PC-3 (cell line): ENCODE measurements around the gene PTPN21. TPM values are rescaled to one million over a fixed set of nuclear protein-coding genes. Genes with fewer than 3 reads are reported as not detected.

ENCODE experiments used
- ATAC-seq: fragments of 200-7000 bp; cut with Tn5 transposase; 2 replicates; pipeline ENCODE4 v1.9.1; 2020; ENCODE audit warnings: mild to moderate bottlenecking, moderate library complexity
- BruUV-seq: library from RNA; stranded (reverse); fragments of 400-500 nt; replicated peaks from 2 replicates; lab custom pipeline; 2021; lab: Mats Ljungman, UMichigan
- CTCF ChIA-PET: fragments of 300-600 bp; sonication (Branson Sonifier 250); formaldehyde crosslinking; loops from one replicate; lab custom pipeline; 2022; ENCODE audit warnings: antibody characterized with exemption; lab: Charles Lee
- POLR2A ChIA-PET: fragments of 300-600 bp; sonication (Branson Sonifier 250); formaldehyde crosslinking; loops from one replicate; lab custom pipeline; 2022; ENCODE audit warnings: antibody characterized with exemption; ENCODE audit not compliant: unreplicated experiment; lab: Charles Lee
- DNase-seq: peaks from one replicate; pipeline ENCODE4 v3.0.0-alpha.2; 2015
- H2AFZ ChIP-seq: fragments of 300-600 bp; sonication (generic); 2 replicates; pipeline ENCODE4 v1.6.0; 2016; ENCODE audit warnings: antibody characterized with exemption, low read length
- H3F3A ChIP-seq: fragments of 300-600 bp; sonication (generic); one replicate; pipeline ENCODE4 v1.6.0; 2017; ENCODE audit warnings: antibody characterized with exemption, low read length, control low read depth, mild to moderate bottlenecking; ENCODE audit not compliant: unreplicated experiment
- H3K27ac ChIP-seq: fragments of 300-600 bp; sonication (generic); 2 replicates; pipeline ENCODE4 v1.5.1; 2016; ENCODE audit warnings: mild to moderate bottlenecking, low read length
- H3K27me3 ChIP-seq: fragments of 300-600 bp; sonication (generic); 2 replicates; pipeline ENCODE4 v1.6.1; 2016; ENCODE audit warnings: low read length, mixed read lengths
- H3K36me3 ChIP-seq: fragments of 300-600 bp; sonication (generic); 2 replicates; pipeline ENCODE4 v1.6.1; 2016; ENCODE audit warnings: low read depth, mixed run types, low read length, mixed read lengths
- H3K4me1 ChIP-seq: fragments of 300-600 bp; sonication (generic); 2 replicates; pipeline ENCODE4 v1.5.1; 2016; ENCODE audit warnings: low read length; ENCODE audit not compliant: insufficient read depth
- H3K4me2 ChIP-seq: fragments of 300-600 bp; sonication (generic); 2 replicates; pipeline ENCODE4 v1.6.0; 2016; ENCODE audit warnings: low read length
- H3K4me3 ChIP-seq: fragments of 300-600 bp; sonication (generic); 2 replicates; pipeline ENCODE4 v1.5.1; 2016; ENCODE audit warnings: mild to moderate bottlenecking, low read length, mixed read lengths
- H3K79me2 ChIP-seq: fragments of 300-600 bp; sonication (generic); 2 replicates; pipeline ENCODE4 v1.6.1; 2017; ENCODE audit warnings: low read length, mixed read lengths
- H3K9ac ChIP-seq: fragments of 300-600 bp; sonication (generic); 2 replicates; pipeline ENCODE4 v1.6.0; 2016; ENCODE audit warnings: mild to moderate bottlenecking, low read length
- H3K9me2 ChIP-seq: fragments of 300-600 bp; sonication (generic); replicated peaks from 2 replicates; pipeline ENCODE4 v1.6.1; 2016; ENCODE audit warnings: mixed run types, low read length, mixed read lengths
- H3K9me3 ChIP-seq: fragments of 300-600 bp; sonication (generic); 2 replicates; pipeline ENCODE4 v1.6.1; 2016; ENCODE audit warnings: low read length, mixed read lengths
- H4K20me1 ChIP-seq: fragments of 300-600 bp; sonication (generic); 2 replicates; pipeline ENCODE4 v1.6.1; 2016; ENCODE audit warnings: low read length, mixed read lengths
- EZH2 ChIP-seq: fragments of 300-600 bp; sonication (generic); IDR thresholded peaks from one replicate; pipeline ENCODE4 v1.6.1; 2017; ENCODE audit warnings: antibody characterized with exemption, mild to moderate bottlenecking, low read length; ENCODE audit not compliant: unreplicated experiment
- EZH2phosphoT487 ChIP-seq: fragments of 300-600 bp; sonication (generic); IDR thresholded peaks from 2 replicates; pipeline ENCODE4 v1.6.1; 2018; ENCODE audit warnings: mild to moderate bottlenecking, antibody characterized with exemption, low read length, borderline replicate concordance
- intact Hi-C: fragments of 100-400 bp; cut with micrococcal nuclease; formaldehyde crosslinking; loops from 2 replicates; pipeline ENCODE4 v1.9.0; 2023
- total RNA-seq: library from RNA; depleted of rRNA; stranded (reverse); fragments of >200 nt; gene quantifications from 2 replicates; pipeline ENCODE4 v1.2.3, GENCODE V29; 2014
- TF ChIP-seq, protein P1 (sequence below): fragments of 300-600 bp; sonication (generic); conservative IDR thresholded peaks from 2 replicates; pipeline ENCODE4 v1.5.1; 2017; ENCODE audit warnings: antibody characterized with exemption, low read depth, mild to moderate bottlenecking, low read length

Gene PTPN21
- total RNA-seq, 1 experiment from 2014 or later: 6.3 TPM

DNA sequence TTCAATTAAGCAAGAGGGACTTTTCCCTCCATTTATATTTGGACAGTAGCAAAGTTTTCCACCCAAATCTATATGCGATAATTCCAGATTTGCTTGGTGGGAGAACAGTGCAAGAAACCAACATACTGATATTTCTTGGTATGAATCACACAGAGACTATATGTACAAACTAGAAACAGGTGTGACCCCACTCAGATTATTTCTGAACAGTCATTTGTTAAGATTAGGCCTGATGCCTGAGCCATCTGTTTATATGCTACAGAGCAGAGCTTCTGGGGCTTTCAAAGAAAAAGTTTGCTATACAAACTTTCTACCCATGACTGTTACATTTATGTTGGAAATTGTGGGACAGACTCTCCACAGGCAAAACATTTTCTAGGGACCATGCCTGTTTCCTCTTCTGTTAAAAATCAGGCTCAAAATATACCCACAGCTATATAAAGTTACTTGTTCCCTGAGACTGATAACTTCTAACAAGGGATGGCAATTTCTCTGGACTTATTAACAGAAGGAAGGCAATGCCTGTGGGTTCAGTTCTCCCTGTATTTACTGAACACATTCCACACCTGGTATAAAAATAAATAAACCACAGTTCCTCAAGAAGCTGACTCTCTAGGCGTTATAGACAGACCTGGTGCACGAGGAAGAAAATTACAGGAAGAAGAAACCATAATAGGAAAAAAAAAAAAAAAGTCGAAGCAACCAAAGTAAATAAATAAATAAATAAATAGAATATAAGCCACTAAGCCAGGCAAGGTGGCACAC lies 8.0 kb downstream of the PTPN21 start:
- peaks cover 6% of the 10 kb centered on the region for H3K4me1 ChIP-seq
- POLR2A ChIA-PET: no interaction called here
- DNase-seq: no peak
- H3K9me3 ChIP-seq: no peaks in the 10 kb centered on the region
- 0 out of 2 replicates have a peak, but pooled peaks cover 3% of the 10 kb centered on the region for H4K20me1 ChIP-seq
- no peak overlapping the region for H3K4me2 ChIP-seq
- H3K9ac ChIP-seq: no peak overlapping the region
- H3K79me2 ChIP-seq: peaks cover 14% of the 10 kb centered on the region; the same call in 1 of the 2 replicates
- H3K36me3 ChIP-seq: peaks cover 3% of the 10 kb centered on the region; the same call in 1 of the 2 replicates
- H2AFZ ChIP-seq: no peak overlapping the region
- H3K27me3 ChIP-seq: no peaks in the 10 kb centered on the region
- ATAC-seq: no peak
- no TSS peak for BruUV-seq
- TF ChIP-seq, protein P1, sequence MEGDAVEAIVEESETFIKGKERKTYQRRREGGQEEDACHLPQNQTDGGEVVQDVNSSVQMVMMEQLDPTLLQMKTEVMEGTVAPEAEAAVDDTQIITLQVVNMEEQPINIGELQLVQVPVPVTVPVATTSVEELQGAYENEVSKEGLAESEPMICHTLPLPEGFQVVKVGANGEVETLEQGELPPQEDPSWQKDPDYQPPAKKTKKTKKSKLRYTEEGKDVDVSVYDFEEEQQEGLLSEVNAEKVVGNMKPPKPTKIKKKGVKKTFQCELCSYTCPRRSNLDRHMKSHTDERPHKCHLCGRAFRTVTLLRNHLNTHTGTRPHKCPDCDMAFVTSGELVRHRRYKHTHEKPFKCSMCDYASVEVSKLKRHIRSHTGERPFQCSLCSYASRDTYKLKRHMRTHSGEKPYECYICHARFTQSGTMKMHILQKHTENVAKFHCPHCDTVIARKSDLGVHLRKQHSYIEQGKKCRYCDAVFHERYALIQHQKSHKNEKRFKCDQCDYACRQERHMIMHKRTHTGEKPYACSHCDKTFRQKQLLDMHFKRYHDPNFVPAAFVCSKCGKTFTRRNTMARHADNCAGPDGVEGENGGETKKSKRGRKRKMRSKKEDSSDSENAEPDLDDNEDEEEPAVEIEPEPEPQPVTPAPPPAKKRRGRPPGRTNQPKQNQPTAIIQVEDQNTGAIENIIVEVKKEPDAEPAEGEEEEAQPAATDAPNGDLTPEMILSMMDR: no peak
- TF ChIP-seq EZH2: no peak
- TF ChIP-seq EZH2phosphoT487: no peak
- CTCF ChIA-PET: no interaction called here
- H3F3A ChIP-seq: no peaks in the 10 kb centered on the region
- H3K9me2 ChIP-seq: no peaks in the 10 kb centered on the region
- H3K4me3 ChIP-seq: no peak overlapping the region
- H3K27ac ChIP-seq: no peak overlapping the region
- intact Hi-C loops: no loop called here

DNA sequence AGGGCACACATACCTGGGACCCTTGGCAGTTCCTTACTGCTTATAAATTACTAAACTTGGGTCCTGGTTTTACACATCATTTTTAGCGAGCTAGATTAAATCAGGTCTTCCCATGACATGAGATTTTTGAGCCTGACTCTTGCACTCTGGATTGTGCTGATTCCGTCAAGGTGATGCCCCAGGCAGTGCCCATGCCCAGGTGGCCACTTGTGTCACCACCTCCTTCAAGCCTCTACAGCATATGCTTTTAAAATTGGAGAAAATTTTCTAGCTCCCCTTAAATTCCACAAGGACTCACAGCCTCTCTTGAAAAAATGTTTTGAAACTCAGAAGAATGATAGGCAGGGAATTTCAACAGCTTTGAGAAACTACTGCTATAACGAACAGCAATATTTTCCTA lies 9.6 kb downstream of the PTPN21 start:
- intact Hi-C loops: no loop called here
- Histone ChIP-seq H3K9me3 (no peaks in the 10 kb centered on the region), H3K4me2 (no peak overlapping the region), H4K20me1 (0 out of 2 replicates have a peak, but pooled peaks cover 3% of the 10 kb centered on the region), H3K36me3 (peaks cover 3% of the 10 kb centered on the region; the same call in 1 of the 2 replicates), H2AFZ (no peak overlapping the region), H3K9me2 (no peaks in the 10 kb centered on the region), H3F3A (no peaks in the 10 kb centered on the region), H3K4me3 (no peak overlapping the region), H3K27ac (no peak overlapping the region), H3K79me2 (0 out of 2 replicates have a peak, but pooled peaks cover 5% of the 10 kb centered on the region), H3K9ac (no peak overlapping the region), H3K4me1 (no peaks in the 10 kb centered on the region), H3K27me3 (no peaks in the 10 kb centered on the region)
- BruUV-seq: no TSS peak
- POLR2A ChIA-PET: no interaction called here
- CTCF ChIA-PET: no interaction called here
- TF ChIP-seq, protein P1: no peak
- no peak for TF ChIP-seq EZH2
- TF ChIP-seq EZH2phosphoT487: no peak
- ATAC-seq (no peak), DNase-seq (no peak)
